IMR-90 (cell line): ENCODE measurements around the gene TGFBRAP1.

Experiments used
- BHLHE40 ChIP-seq: fragments of 150-350 bp; IDR thresholded peaks from 2 replicates; pipeline ENCODE4 v1.6.1; 2016; ENCODE audit warnings: mild to moderate bottlenecking, low read depth, low read length
- CEBPB ChIP-seq: IDR thresholded peaks from 2 replicates; pipeline ENCODE4 v1.6.1; 2012; ENCODE audit warnings: low read depth, low read length, improper control_type of control experiment
- CHD1 ChIP-seq: IDR thresholded peaks from 2 replicates; pipeline ENCODE4 v1.6.1; 2012; ENCODE audit warnings: low read depth, low read length, improper control_type of control experiment
- ELK1 ChIP-seq: fragments of 150-350 bp; IDR thresholded peaks from 2 replicates; pipeline ENCODE4 v1.6.1; 2016; ENCODE audit warnings: low read depth, mild to moderate bottlenecking, low read length, moderate library complexity, borderline replicate concordance
- MAFK ChIP-seq: IDR thresholded peaks from 2 replicates; pipeline ENCODE4 v1.6.1; 2012; ENCODE audit warnings: low read depth, low read length, improper control_type of control experiment
- MAZ ChIP-seq: IDR thresholded peaks from 2 replicates; pipeline ENCODE4 v1.6.1; 2012; ENCODE audit warnings: low read depth, mild to moderate bottlenecking, low read length, improper control_type of control experiment, moderate library complexity, borderline replicate concordance
- MXI1 ChIP-seq: IDR thresholded peaks from 2 replicates; pipeline ENCODE4 v1.6.1; 2012; ENCODE audit warnings: low read depth, mild to moderate bottlenecking, low read length, moderate library complexity, borderline replicate concordance
- NFE2L2 ChIP-seq: fragments of 150-350 bp; IDR thresholded peaks from 2 replicates; pipeline ENCODE4 v1.6.1; 2016; ENCODE audit warnings: low read depth, mild to moderate bottlenecking, low read length
- POLR2A ChIP-seq: IDR thresholded peaks from 2 replicates; pipeline ENCODE4 v1.6.1; 2012; ENCODE audit warnings: mild to moderate bottlenecking, low read depth, low read length
- RAD21 ChIP-seq: IDR thresholded peaks from 2 replicates; pipeline ENCODE4 v1.6.1; 2012; ENCODE audit warnings: low read length, improper control_type of control experiment
- RFX5 ChIP-seq: IDR thresholded peaks from 2 replicates; pipeline ENCODE4 v1.8.0; 2012; ENCODE audit warnings: low read depth, mild to moderate bottlenecking, low read length, moderate library complexity
- SMC3 ChIP-seq: fragments of 150-350 bp; IDR thresholded peaks from 2 replicates; pipeline ENCODE4 v1.6.1; 2016; ENCODE audit warnings: low read depth, mild to moderate bottlenecking, antibody characterized with exemption, low read length, moderate library complexity
- TF ChIP-seq, protein P1 (sequence below): conservative IDR thresholded peaks from 2 replicates; pipeline ENCODE4 v1.5.1; 2012; ENCODE audit warnings: mild to moderate bottlenecking, low read depth, low read length, improper control_type of control experiment
- TF ChIP-seq, protein P2 (sequence below): fragments of 150-350 bp; IDR thresholded peaks from 2 replicates; pipeline ENCODE4 v1.6.1; 2017; ENCODE audit warnings: mild to moderate bottlenecking, antibody characterized with exemption, low read length, low read depth

GRCh38 chr2:105278654-105279053, 50.9 kb downstream of the TGFBRAP1 start:
- TF ChIP-seq, protein P1, sequence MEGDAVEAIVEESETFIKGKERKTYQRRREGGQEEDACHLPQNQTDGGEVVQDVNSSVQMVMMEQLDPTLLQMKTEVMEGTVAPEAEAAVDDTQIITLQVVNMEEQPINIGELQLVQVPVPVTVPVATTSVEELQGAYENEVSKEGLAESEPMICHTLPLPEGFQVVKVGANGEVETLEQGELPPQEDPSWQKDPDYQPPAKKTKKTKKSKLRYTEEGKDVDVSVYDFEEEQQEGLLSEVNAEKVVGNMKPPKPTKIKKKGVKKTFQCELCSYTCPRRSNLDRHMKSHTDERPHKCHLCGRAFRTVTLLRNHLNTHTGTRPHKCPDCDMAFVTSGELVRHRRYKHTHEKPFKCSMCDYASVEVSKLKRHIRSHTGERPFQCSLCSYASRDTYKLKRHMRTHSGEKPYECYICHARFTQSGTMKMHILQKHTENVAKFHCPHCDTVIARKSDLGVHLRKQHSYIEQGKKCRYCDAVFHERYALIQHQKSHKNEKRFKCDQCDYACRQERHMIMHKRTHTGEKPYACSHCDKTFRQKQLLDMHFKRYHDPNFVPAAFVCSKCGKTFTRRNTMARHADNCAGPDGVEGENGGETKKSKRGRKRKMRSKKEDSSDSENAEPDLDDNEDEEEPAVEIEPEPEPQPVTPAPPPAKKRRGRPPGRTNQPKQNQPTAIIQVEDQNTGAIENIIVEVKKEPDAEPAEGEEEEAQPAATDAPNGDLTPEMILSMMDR: no peak
- TF ChIP-seq NFE2L2 (no peak), POLR2A (no peak), SMC3 (no peak), MAZ (no peak), CHD1 (no peak), MXI1 (no peak), RAD21 (no peak), CEBPB (no peak), RFX5 (no peak), BHLHE40 (no peak), MAFK (no peak), ELK1 (no peak)
- TF ChIP-seq, protein P2, sequence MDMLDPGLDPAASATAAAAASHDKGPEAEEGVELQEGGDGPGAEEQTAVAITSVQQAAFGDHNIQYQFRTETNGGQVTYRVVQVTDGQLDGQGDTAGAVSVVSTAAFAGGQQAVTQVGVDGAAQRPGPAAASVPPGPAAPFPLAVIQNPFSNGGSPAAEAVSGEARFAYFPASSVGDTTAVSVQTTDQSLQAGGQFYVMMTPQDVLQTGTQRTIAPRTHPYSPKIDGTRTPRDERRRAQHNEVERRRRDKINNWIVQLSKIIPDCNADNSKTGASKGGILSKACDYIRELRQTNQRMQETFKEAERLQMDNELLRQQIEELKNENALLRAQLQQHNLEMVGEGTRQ: no peak
